DMS153 treated with DMSO at 0.1 percent for 48 hours (cell line): ENCODE measurements around the gene KXD1.
"Not testable (repeated sequence)": the region's sequence is repeated elsewhere in the genome, so short reads cannot be mapped to it uniquely, and the experiment has no call there.

ENCODE experiments used
- DNase-seq: peaks from one replicate; lab custom pipeline; 2025; ENCODE audit not compliant: unreplicated experiment; lab: John Stamatoyannopoulos, UW

The KXD1 gene

DNA sequence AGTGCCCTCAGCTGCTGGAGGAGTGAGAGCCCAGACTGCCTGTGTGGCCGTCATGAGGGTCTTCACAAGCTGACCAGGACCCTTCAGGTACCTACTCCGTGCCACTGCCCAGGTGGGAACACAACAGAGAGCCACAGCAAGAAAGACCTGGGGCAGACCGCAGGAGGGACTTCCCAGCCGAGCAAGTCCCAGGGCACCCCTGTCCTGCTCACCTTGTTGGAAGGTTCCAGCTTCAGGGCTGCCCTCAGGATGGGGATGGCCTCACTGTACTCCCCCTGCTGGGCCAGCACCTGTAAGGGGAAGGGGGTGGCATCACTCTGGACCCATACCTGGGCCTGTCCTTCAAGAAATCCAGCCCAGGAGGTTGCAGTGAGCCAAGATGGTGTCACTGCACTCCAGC is 24.6 kb upstream of the KXD1 start:
- no peak for DNase-seq

DNA sequence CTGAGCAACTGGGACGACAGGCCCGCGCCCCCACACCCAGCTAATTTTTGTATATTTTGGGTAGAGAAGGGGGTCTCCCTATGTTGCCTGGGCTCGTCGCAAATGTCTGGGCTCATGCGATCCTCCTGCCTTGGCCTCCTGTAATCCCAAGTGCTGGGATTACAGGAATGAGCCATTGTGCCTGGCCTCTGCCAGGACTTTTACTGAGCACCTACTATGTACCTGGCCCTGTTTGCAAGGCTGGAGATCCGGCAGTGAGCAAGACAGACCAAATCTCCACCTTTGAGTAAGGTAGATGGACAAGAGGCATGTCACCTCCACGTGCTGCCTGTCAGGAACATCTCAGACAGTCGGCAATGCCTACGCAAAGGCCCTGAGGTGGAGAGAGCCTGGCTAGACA is 21.2 kb upstream of the KXD1 start:
- no peak for DNase-seq

DNA sequence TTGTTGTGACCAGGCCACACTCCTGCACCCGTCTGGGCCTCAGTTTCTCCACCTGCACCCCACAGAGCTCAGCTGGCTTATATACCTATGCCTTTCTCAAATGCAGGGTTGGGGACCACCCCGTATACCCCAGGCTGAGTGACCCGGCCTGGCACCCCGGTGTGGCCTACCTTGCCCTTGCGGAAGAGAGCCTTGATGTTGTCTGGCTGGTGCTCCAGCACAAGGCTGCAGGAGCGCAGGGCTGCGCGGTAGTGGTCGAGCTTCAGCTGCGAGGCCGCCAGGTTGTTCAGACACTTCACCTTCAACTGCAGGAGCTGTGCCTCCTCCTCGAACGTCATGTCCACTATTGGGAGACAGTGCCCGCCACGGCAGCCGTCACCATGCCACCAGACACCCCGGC is 20.2 kb upstream of the KXD1 start:
- DNase-seq: no peak

DNA sequence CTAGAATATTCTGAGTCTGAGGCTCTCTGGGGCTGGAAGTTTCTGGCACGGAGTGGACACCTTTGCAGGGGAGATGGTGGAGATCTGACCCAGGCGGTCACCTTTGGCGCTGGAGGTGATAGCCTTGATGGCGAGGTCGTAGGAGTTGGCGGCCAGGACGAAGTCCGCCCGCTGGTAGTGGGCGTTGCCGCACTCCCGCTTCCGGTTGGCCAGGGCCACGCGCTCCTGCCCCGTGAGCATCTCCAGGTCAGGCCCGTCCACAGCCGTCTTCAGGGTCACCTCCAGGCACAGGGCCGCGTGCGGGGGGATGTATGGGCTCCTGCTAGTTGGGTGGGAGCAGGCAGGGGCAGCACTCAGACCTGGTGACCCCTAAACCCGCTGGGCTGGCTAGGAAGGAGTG is 19.6 kb upstream of the KXD1 start:
- no peak for DNase-seq

DNA sequence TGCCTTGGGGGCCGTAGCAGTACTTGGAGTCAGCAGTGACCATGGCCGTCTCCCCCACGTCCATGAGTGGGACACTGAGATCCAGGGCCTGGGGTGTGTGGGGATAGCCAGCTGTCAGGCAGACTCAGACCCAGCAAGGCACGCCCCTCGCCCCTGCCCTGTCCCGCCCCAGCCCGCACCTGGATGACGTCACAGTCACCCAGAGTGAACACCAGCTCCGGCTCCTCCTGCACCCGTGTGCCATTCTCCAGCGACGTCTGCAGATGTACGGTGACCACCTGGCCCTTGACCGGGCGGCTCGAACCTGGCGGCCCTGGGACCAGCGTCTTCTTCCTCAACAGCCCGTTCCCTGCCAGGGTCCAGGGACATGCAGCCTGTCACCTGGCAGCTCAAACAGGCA is 18.3 kb upstream of the KXD1 start:
- DNase-seq: no peak

GRCh38 chr19:18540200-18540599 is 17.5 kb upstream of the KXD1 start:
- not testable (repeated sequence) for DNase-seq

DNA sequence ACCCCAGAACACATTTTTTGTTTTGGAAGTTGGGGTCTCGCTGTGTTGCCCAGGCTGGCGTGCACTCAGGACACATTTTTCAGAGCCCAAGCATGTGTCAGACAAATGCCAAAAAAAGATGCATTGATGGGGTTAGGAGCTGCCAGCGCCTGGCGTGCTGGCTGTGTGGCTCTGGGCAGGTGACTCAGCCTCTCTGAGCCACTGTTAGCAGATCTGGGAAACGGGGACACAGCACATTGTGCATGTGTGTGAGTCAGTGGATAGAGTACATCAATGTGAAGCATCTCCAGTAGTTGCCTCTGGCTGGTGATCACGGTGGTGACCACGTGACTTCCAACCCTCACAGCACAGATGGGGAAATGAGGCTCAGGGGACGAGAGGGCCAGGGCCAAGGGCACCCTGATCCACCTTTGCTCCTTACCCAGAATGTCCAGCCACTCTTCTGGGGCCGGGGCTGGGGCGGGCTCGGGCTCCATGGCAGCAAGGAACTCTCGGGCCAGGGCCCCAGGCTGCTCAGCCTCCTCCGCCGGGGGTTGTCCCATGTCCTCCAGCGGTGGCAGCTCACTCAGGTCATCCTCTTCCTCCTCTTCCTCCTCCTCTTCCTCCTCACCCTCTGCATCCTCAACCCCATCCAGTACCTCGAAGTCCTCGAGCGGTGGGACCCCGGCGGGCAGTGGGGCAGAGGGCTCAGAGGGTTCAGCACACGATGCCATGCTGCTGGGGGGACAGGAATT is 16.2 kb upstream of the KXD1 start:
- DNase-seq: no peak

GRCh38 chr19:18541992-18542940 is 15.4 kb upstream of the KXD1 start:
- no peak for DNase-seq

GRCh38 chr19:18542941-18543813 is 14.5 kb upstream of the KXD1 start, which contains the start of gene FKBP8:
Gene FKBP8 (minus strand): TSS chr19:18543573. CDS start chr19:18541970, 1,603 bp downstream.
- peak; percentile 53 for DNase-seq

GRCh38 chr19:18543814-18544475 is 13.7 kb upstream of the KXD1 start:
- no peak for DNase-seq

GRCh38 chr19:18551631-18552030 is 6.0 kb upstream of the KXD1 start:
- DNase-seq: no peak

DNA sequence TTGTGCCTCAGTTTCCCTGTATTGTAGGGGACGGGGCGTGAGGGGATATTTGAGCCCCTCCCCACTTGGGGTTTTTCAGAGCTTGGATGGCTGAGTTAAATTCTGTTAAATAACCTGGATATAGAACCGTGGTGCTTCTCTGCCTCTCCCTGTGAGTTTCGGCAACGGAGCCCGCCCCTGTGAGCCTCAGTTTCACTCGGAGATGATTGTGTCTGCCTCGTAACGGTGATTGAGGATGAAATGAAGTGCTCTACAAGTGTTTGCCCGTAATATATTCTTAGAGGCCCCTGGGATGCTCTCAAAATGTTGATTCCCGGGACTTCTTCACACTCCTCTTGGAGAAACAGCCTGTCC is 509 bp downstream of the KXD1 start:
- DNase-seq: no peak

- DNase-seq: no peak
These were observed 934 bp downstream of the KXD1 start for GRCh38 chr19:18558604-18559003.

GRCh38 chr19:18559685-18560084 is 2.0 kb downstream of the KXD1 start:
- DNase-seq: no peak

GRCh38 chr19:18562086-18562485 is 4.4 kb downstream of the KXD1 start:
- DNase-seq: no peak

DNA sequence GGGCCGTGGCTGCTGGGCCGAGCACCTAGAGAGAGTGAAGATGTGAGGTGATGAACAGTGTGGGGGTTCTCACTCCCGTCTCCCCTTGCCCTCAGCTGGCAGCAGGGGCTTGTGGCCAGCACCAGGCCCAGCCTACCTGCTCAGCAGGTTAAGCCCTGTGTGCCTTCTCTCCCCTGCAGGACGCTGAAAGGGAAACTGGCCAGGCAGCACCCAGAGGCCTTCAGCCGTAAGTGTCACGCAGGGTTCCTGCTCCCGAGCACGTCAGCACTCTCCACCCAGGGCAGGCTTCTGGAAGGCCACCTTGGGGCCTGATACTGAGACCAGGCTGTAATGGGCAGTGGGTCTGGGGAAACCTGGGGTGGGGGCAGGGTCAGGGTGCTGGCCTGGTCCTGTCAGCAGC is 9.3 kb downstream of the KXD1 start:
- DNase-seq: no peak

DNA sequence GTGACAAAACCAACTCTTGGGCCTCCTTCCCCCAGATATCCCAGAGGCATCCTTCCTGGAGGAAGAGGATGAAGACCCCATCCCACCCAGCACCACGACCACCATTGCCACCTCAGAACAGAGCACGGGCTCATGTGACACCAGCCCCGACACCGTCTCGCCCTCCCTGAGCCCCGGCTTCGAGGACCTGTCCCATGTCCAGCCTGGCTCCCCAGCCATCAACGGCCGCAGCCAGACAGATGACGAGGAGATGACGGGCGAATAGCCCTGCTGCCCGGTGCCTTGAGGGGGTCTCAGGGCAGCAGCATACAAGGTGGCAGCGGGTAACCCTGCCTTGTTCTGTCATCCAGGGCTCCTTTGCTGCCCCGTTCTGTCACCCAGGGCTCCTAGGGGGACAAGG is 10.7 kb downstream of the KXD1 start:
- DNase-seq: no peak

- peak; percentile 89 for DNase-seq
These were observed 14.1 kb downstream of the KXD1 start, which contains the start of gene UBA52 for GRCh38 chr19:18571564-18572344. Gene UBA52 (plus strand): TSS chr19:18571857. CDS start chr19:18573301, 1,444 bp downstream.

DNA sequence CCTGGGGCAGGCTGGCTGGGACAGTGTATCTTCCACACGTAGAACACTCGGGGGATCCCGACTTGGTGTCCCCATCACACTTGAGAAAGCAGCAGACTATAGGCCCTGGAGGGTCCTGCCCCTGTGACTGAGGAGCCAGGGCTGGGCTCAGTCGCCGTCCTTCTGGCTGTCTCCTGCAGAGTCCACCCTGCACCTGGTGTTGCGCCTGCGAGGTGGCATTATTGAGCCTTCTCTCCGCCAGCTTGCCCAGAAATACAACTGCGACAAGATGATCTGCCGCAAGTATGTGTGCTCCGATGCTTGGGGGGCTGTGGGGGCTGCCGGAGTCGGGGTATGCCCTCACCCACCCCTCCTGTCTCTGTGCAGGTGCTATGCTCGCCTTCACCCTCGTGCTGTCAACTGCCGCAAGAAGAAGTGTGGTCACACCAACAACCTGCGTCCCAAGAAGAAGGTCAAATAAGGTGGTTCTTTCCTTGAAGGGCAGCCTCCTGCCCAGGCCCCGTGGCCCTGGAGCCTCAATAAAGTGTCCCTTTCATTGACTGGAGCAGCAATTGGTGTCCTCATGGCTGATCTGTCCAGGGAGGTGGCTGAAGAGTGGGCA is 17.1 kb downstream of the KXD1 start:
- no peak for DNase-seq
